Measurements from ENCODE around the gene ARFRP1.
A peak's percentile ranks its signal among the peaks of the same experiment; 100 is the strongest.
"Not testable (repeated sequence)": the region's sequence is repeated elsewhere in the genome, so short reads cannot be mapped to it uniquely, and the experiment has no call there.

Gene ARFRP1

DNA sequence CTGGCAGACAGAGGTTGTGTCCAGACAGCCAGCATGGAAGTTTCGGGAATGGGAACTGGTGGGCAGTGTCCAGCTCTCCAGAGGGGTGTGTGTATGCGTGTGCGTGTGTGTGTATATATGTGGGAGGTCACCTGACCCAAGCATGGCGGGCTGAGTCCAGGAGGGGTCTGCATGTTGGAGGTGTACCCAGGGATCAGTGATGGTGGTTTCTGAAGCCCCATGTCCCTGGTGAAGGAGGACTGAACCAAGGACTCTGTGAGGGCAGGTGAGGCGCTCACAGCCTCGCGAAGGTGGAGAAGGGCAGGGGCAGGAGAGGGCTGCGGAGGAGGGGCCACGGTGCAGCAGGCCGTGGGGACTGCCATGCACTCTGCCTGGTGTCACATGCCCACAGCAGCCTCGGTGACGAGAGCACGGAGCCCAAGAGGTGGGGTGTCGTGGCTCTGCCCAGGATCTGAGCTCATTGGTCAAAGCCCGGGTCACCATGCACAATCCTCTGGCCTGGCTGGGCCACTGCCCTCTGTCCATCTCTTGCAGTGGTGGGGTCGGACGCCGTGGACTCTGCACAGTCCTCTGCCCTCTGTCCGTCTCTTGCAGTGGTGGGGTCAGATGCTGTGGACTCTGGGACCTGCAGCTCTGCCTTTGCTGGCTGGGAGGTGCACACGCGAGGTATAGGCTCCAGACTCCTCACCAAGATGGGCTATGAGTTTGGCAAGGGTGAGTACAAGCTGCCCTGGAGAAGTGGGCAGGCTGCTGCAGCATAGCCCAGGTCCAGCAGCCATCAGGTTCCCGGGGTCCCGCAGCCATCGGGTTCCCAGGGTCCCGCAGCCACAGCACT, 26.6 kb upstream of the ARFRP1 start:
- DNase-seq = no peak
- Mint-ChIP-seq H3K27ac (peak overlapping the region; percentile 90), H3K4me3 (no peak overlapping the region), H3K9me3 (no peaks in the 10 kb centered on the region), H3K27me3 (ENCODE audit: low read depth, poor library complexity) (peaks cover 8% of the 10 kb centered on the region), H3K36me3 (ENCODE audit: low read depth) (peaks cover 20% of the 10 kb centered on the region), H3K4me1 (peaks cover 1% of the 10 kb centered on the region)
- TF ChIP-seq, protein P1, sequence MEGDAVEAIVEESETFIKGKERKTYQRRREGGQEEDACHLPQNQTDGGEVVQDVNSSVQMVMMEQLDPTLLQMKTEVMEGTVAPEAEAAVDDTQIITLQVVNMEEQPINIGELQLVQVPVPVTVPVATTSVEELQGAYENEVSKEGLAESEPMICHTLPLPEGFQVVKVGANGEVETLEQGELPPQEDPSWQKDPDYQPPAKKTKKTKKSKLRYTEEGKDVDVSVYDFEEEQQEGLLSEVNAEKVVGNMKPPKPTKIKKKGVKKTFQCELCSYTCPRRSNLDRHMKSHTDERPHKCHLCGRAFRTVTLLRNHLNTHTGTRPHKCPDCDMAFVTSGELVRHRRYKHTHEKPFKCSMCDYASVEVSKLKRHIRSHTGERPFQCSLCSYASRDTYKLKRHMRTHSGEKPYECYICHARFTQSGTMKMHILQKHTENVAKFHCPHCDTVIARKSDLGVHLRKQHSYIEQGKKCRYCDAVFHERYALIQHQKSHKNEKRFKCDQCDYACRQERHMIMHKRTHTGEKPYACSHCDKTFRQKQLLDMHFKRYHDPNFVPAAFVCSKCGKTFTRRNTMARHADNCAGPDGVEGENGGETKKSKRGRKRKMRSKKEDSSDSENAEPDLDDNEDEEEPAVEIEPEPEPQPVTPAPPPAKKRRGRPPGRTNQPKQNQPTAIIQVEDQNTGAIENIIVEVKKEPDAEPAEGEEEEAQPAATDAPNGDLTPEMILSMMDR (IDR thresholded peaks at IDR 0.05) = no peak

DNA sequence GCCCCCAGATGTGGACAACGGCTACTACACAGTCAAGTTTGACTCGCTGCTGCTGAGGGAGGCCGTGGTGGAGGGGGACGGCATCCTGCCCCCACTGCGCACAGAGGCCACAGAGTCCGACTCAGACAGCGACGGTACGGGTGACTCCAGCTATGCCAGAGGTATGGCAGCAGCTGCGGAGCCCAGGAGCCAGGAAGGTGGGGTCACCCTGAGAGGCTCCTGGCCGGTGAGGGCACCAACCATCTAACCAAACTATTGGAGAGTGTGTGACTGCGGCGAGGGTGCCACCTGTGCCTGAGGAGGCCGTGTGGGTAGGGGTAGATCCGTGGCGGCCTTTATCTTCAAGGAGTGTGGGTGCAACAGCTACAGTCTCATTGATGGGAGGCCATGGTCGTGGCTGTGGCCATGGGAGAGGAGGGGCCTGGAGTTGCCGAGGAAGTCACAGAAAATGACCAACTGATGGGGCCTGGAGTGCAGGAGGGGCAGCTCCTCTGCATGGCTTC, 25.9 kb upstream of the ARFRP1 start:
- Mint-ChIP-seq H3K9me3 (no peaks in the 10 kb centered on the region), H3K36me3 (ENCODE audit: low read depth) (peaks cover 25% of the 10 kb centered on the region), H3K27ac (peak overlapping the region; percentile 90), H3K27me3 (ENCODE audit: low read depth, poor library complexity) (peaks cover 8% of the 10 kb centered on the region), H3K4me3 (no peak overlapping the region), H3K4me1 (peaks cover 6% of the 10 kb centered on the region)
- TF ChIP-seq, protein P1 (IDR thresholded peaks at IDR 0.05) = no peak
- no peak for DNase-seq

DNA sequence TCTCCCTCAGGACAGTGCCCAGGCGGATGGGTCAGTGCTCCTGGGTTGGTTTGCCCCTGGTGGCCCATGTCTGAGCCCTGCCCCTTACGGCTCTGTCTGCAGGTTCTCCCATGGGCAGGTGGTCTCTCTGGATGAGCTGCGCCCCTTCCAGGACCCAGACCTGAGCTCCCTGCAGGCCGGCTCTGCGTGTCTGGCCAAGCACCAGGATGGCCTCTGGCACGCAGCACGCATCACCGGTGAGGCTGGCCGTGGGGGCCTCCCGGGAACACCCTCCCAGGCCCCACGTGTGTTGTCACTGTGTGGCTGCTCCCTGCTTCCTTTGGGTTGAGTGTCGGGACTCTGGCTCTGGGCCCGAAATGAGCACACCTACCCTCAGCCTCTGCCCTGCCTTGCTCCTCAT, 25.3 kb upstream of the ARFRP1 start:
- peaks cover 30% of the 10 kb centered on the region for H3K36me3 Mint-ChIP-seq (ENCODE audit: low read depth)
- H3K27ac Mint-ChIP-seq = no peak overlapping the region
- TF ChIP-seq, protein P1 (IDR thresholded peaks at IDR 0.05) = no peak
- H3K4me3 Mint-ChIP-seq = no peak overlapping the region
- no peak for DNase-seq
- peaks cover 8% of the 10 kb centered on the region for H3K27me3 Mint-ChIP-seq (ENCODE audit: low read depth, poor library complexity)
- H3K4me1 Mint-ChIP-seq = peaks cover 11% of the 10 kb centered on the region
- no peaks in the 10 kb centered on the region for H3K9me3 Mint-ChIP-seq

DNA sequence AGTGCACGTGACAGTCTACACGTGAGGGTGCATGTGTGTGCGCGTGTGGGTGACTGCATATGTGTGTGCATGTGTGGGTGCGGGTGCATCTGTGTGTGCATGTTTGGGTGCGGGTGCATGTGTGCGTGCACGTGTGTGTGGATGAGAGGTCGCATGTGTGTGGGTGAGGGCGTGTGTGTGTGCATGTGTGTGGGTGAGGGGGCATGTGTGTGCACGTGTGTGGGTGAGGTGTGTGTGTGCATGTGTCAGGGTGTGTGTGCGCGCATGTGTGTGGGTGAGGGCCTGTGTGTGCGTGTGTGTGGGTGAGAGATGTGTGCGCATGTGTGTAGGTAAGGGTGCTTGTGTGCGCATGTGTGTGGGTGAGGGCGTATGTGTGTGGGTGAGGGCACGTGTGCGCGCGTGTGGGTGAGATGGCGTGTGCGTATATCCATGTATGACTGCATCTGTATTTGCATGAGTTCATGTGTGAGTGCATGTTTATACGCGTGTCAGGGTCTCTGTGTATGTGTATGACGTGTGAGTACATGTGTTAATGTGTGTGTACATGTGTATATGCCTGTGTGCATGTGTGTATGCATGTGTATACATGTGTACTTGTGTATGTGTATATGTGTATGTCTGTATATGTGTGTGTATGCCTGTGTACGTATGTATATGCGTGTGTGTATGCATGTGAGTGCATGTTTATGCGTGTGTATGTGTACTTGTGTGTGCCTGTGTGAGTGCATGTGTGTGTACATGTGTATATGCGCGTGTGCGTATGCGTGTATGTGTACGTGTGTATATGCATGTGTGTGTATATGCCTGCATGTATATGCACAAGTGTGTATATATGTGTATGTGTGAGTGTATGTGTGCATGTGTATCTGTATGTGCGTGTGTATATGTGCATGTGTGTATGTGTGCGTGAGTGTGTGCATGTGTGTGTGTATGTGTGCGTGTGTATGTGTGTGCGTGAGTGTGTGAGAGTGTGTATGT, 24.6 kb upstream of the ARFRP1 start:
- TF ChIP-seq, protein P1 (IDR thresholded peaks at IDR 0.05) = no peak
- H3K27ac Mint-ChIP-seq = no peak overlapping the region
- peaks cover 12% of the 10 kb centered on the region for H3K4me1 Mint-ChIP-seq
- DNase-seq = no peak
- no peak overlapping the region for H3K4me3 Mint-ChIP-seq
- peaks cover 37% of the 10 kb centered on the region for H3K36me3 Mint-ChIP-seq (ENCODE audit: low read depth)
- peaks cover 4% of the 10 kb centered on the region for H3K9me3 Mint-ChIP-seq
- peaks cover 8% of the 10 kb centered on the region for H3K27me3 Mint-ChIP-seq (ENCODE audit: low read depth, poor library complexity)

DNA sequence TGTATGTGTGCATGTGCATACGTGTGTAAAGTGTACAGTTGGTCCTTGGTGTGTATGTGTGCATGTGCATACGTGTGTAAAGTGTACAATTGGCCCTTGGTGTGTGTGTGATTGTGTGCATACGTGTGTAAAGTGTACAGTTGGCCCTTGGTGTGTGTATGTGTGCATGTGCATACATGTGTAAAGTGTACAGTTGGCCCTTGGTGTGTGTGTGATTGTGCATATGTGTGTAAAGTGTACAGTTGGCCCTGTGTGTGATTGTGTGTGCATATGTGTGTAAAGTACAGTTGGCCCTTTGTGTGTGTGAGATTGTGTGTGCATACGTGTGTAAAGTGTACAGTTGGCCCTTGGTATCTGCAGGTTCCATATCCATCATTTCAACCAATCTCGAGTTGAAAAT, 23.6 kb upstream of the ARFRP1 start:
- H3K9me3 Mint-ChIP-seq = peaks cover 13% of the 10 kb centered on the region
- DNase-seq = no peak
- TF ChIP-seq, protein P1 (IDR thresholded peaks at IDR 0.05) = no peak
- H3K27ac Mint-ChIP-seq = no peak overlapping the region
- no peak overlapping the region for H3K4me3 Mint-ChIP-seq
- peaks cover 45% of the 10 kb centered on the region for H3K36me3 Mint-ChIP-seq (ENCODE audit: low read depth)
- H3K4me1 Mint-ChIP-seq = peaks cover 12% of the 10 kb centered on the region
- peaks cover 2% of the 10 kb centered on the region for H3K27me3 Mint-ChIP-seq (ENCODE audit: low read depth, poor library complexity)

DNA sequence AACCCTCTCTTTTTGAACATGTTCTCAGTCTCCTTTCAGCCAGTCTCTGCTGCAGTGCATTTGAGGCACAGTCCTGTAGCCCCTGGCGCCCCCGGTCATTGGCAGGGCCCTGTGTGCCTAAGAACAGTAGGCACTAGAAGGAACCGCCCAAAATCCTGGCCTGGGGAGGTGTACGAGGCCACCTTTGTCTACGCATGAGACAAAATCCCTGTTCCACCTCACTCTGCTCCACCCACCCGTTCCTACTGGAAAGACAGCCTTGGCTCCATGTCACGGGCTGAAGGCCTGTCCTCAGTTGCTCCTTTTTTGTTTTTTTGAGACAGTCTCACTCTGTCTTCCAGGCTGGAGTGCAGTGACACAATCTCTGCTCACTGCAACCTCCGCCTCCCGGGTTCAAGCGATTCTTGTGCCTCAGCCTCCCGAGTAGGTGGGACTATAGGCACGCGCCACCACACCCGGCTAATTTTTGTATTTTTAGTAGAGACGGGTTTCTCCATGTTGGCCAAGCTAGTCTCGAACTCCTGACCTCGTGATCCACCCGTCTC, 22.5 kb upstream of the ARFRP1 start:
- H3K27ac Mint-ChIP-seq = peak overlapping the region; percentile 90
- peaks cover 12% of the 10 kb centered on the region for H3K4me1 Mint-ChIP-seq
- not testable (repeated sequence) for H3K4me3 Mint-ChIP-seq; DNase-seq; H3K27me3 Mint-ChIP-seq (ENCODE audit: low read depth, poor library complexity)
- peaks cover 52% of the 10 kb centered on the region for H3K36me3 Mint-ChIP-seq (ENCODE audit: low read depth)
- H3K9me3 Mint-ChIP-seq = peaks cover 24% of the 10 kb centered on the region

DNA sequence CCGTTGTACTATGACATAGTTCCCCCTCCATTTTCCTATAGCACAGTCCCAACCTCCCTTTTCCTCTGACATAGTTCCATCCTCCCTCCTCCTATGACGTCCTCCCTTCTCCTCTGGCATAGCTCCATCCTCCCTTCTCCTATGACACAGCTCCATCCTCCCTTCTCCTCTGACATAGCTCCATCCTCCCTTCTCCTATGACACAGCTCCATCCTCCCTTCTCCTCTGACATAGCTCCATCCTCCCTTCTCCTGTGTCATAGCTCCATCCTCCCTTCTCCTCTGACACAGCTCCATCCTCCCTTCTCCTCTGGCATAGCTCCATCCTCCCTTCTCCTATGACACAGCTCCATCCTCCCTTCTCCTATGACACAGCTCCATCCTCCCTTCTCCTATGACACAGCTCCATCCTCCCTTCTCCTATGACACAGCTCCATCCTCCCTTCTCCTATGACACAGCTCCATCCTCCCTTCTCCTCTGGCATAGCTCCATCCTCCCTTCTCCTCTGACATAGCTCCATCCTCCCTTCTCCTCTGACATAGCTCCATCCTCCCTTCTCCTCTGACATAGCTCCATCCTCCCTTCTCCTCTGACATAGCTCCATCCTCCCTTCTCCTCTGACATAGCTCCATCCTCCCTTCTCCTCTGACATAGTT, 15.3 kb upstream of the ARFRP1 start:
- peaks cover 93% of the 10 kb centered on the region for H3K36me3 Mint-ChIP-seq (ENCODE audit: low read depth)
- not testable (repeated sequence) for DNase-seq; H3K4me3 Mint-ChIP-seq; H3K4me1 Mint-ChIP-seq; H3K27ac Mint-ChIP-seq; H3K27me3 Mint-ChIP-seq (ENCODE audit: low read depth, poor library complexity)
- H3K9me3 Mint-ChIP-seq = peaks cover 63% of the 10 kb centered on the region

All from nephron progenitor cell (in vitro differentiated cells).